Hematopoietic multipotent progenitor cell treated with erythropoietin and hydrocortisone succinate and interleukin-3 and kit ligand, for 17 days (in vitro differentiated cells): Measurements from ENCODE around the gene WSB2.
"Not testable (repeated sequence)": the region's sequence is repeated elsewhere in the genome, so short reads cannot be mapped to it uniquely, and the experiment has no call there.

Source experiments
- DNase-seq: peaks from one replicate; pipeline ENCODE4 v3.0.0-alpha.2; 2015; ENCODE audit warnings: low spot score

The WSB2 gene

GRCh38 chr12:118061011-118061872 is at the start of gene WSB2:
TSS of gene WSB2 (minus strand) at chr12:118061179. CDS start at chr12:118061048, 131 bp downstream.
- no peak for DNase-seq

GRCh38 chr12:118109088-118109487 is 48.1 kb upstream of the WSB2 start:
- no peak for DNase-seq

GRCh38 chr12:118107694-118108093 is 46.7 kb upstream of the WSB2 start:
- no peak for DNase-seq

- no peak for DNase-seq
Observed at GRCh38 chr12:118107011-118107410, 46.0 kb upstream of the WSB2 start.

- DNase-seq: no peak
Observed at GRCh38 chr12:118103601-118104382, 42.8 kb upstream of the WSB2 start, which contains the start of gene VSIG10. TSS of gene VSIG10 (minus strand) at chr12:118104011. CDS start at chr12:118103671, 340 bp downstream.

GRCh38 chr12:118103201-118103600 is 42.2 kb upstream of the WSB2 start:
- no peak for DNase-seq

- DNase-seq: no peak
Observed at GRCh38 chr12:118102609-118103008, 41.6 kb upstream of the WSB2 start.

- DNase-seq: no peak
Observed at GRCh38 chr12:118102070-118102469, 41.1 kb upstream of the WSB2 start.

- no peak for DNase-seq
Observed at GRCh38 chr12:118101051-118101450, 40.1 kb upstream of the WSB2 start.

- DNase-seq: no peak
Observed at GRCh38 chr12:118098911-118099671, 38.1 kb upstream of the WSB2 start.

GRCh38 chr12:118098401-118098800 is 37.4 kb upstream of the WSB2 start:
- DNase-seq: no peak

- DNase-seq: no peak
Observed at GRCh38 chr12:118094039-118094438, 33.1 kb upstream of the WSB2 start.

GRCh38 chr12:118089782-118090181 is 28.8 kb upstream of the WSB2 start:
- no peak for DNase-seq

- no peak for DNase-seq
Observed at GRCh38 chr12:118082161-118082560, 21.2 kb upstream of the WSB2 start.

- not testable (repeated sequence) for DNase-seq
Observed at GRCh38 chr12:118081521-118081920, 20.5 kb upstream of the WSB2 start.

GRCh38 chr12:118073768-118074167 is 12.8 kb upstream of the WSB2 start:
- no peak for DNase-seq

GRCh38 chr12:118070650-118071049 is 9.7 kb upstream of the WSB2 start:
- DNase-seq: no peak

- no peak for DNase-seq
Observed at GRCh38 chr12:118068445-118068844, 7.5 kb upstream of the WSB2 start.

GRCh38 chr12:118065380-118065779 is 4.4 kb upstream of the WSB2 start:
- no peak for DNase-seq

GRCh38 chr12:118064608-118065007 is 3.6 kb upstream of the WSB2 start:
- no peak for DNase-seq

GRCh38 chr12:118063576-118064391 is 2.8 kb upstream of the WSB2 start:
- no peak for DNase-seq
